OCI-LY1 (cell line): ENCODE data around the gene MNT.

ENCODE experiments used
- CTCF ChIP-seq: fragments of 200-600 bp; sonication (generic), shearing (Covaris generic); IDR thresholded peaks from 2 replicates; pipeline ENCODE4 v1.5.1; 2017; ENCODE audit warnings: mild to moderate bottlenecking, antibody characterized with exemption, low read length, moderate library complexity, mixed read lengths
- EZH2 ChIP-seq: fragments of 200-600 bp; sonication (generic), shearing (Covaris generic); IDR thresholded peaks from 2 replicates; pipeline ENCODE4 v1.8.0; 2017; ENCODE audit warnings: borderline replicate concordance, mixed run types, mild to moderate bottlenecking, antibody characterized with exemption, low read length, moderate library complexity, mixed read lengths

- no peak for TF ChIP-seq EZH2
- no peak for TF ChIP-seq CTCF
Measured at GRCh38 chr17:2371183-2372130, 29.4 kb downstream of the MNT start.
